Activated CD8-positive, alpha-beta memory T cell treated with anti-CD3 and anti-CD28 coated beads, Interleukin-2, amount 50 U/mL, for 48 hours (primary cell): Measurements from ENCODE around the gene FAM76B.
A peak's percentile ranks its signal among the peaks of the same experiment; 100 is the strongest.
"Not testable (repeated sequence)": the region's sequence is repeated elsewhere in the genome, so short reads cannot be mapped to it uniquely, and the experiment has no call there.

ENCODE experiments used
- DNase-seq: peaks from one replicate; pipeline ENCODE4 v3.0.0-alpha.2; 2020

Gene FAM76B

GRCh38 chr11:95789506-95790122 lies at the start of gene FAM76B:
FAM76B (minus strand) TSS chr11:95789782; CDS start chr11:95789478, 304 bp downstream.
- peak; percentile 95 for DNase-seq

GRCh38 chr11:95835768-95836488 lies 46.3 kb upstream of the FAM76B start:
- no peak for DNase-seq

- no peak for DNase-seq
These were observed 45.8 kb upstream of the FAM76B start for GRCh38 chr11:95835351-95835750.

- no peak for DNase-seq
These were observed 43.8 kb upstream of the FAM76B start for GRCh38 chr11:95833378-95833777.

- DNase-seq: no peak
These were observed 43.2 kb upstream of the FAM76B start for GRCh38 chr11:95832763-95833162.

GRCh38 chr11:95831198-95831883 lies 41.8 kb upstream of the FAM76B start:
- DNase-seq: no peak

GRCh38 chr11:95829580-95830259 lies 40.1 kb upstream of the FAM76B start:
- no peak for DNase-seq

GRCh38 chr11:95827696-95828095 lies 38.1 kb upstream of the FAM76B start:
- DNase-seq: no peak

GRCh38 chr11:95821640-95822039 lies 32.1 kb upstream of the FAM76B start:
- DNase-seq: no peak

- DNase-seq: no peak
These were observed 26.5 kb upstream of the FAM76B start for GRCh38 chr11:95816037-95816436.

GRCh38 chr11:95811052-95811451 lies 21.5 kb upstream of the FAM76B start:
- DNase-seq: not testable (repeated sequence)

- DNase-seq: not testable (repeated sequence)
These were observed 16.9 kb upstream of the FAM76B start for GRCh38 chr11:95806464-95806863.

GRCh38 chr11:95805869-95806268 lies 16.3 kb upstream of the FAM76B start:
- no peak for DNase-seq

GRCh38 chr11:95803973-95804372 lies 14.4 kb upstream of the FAM76B start:
- no peak for DNase-seq

- no peak for DNase-seq
These were observed 13.2 kb upstream of the FAM76B start for GRCh38 chr11:95802806-95803205.

GRCh38 chr11:95800438-95800837 lies 10.9 kb upstream of the FAM76B start:
- DNase-seq: no peak

- no peak for DNase-seq
These were observed 10.0 kb upstream of the FAM76B start for GRCh38 chr11:95799546-95799945.

- DNase-seq: no peak
These were observed 6.9 kb upstream of the FAM76B start for GRCh38 chr11:95796501-95796900.

- no peak for DNase-seq
These were observed 6.2 kb upstream of the FAM76B start for GRCh38 chr11:95795627-95796295.

GRCh38 chr11:95794086-95794485 lies 4.5 kb upstream of the FAM76B start:
- DNase-seq: no peak

GRCh38 chr11:95793116-95793515 lies 3.5 kb upstream of the FAM76B start:
- DNase-seq: no peak

- no peak for DNase-seq
These were observed 3.1 kb upstream of the FAM76B start for GRCh38 chr11:95792700-95793099.

- no peak for DNase-seq
These were observed 2.6 kb upstream of the FAM76B start for GRCh38 chr11:95792200-95792599.
